Fibroblast of mammary gland (primary cell): Measurements from ENCODE around the gene ARMC10.

Source experiments
- DNase-seq: peaks from one replicate; pipeline ENCODE4 v3.0.0-alpha.2; 2010; ENCODE audit warnings: low read depth
- H3K4me3 ChIP-seq: 2 replicates; pipeline ENCODE4 v1.5.1; 2011; ENCODE audit warnings: low read depth, mild to moderate bottlenecking, low read length, moderate library complexity; ENCODE audit not compliant: control insufficient read depth
- TF ChIP-seq, protein P1 (sequence below): conservative IDR thresholded peaks from 2 replicates; pipeline ENCODE4 v1.5.1; 2011; ENCODE audit warnings: low read depth, low read length, inconsistent platforms; ENCODE audit not compliant: control insufficient read depth, insufficient read depth

The ARMC10 gene

DNA sequence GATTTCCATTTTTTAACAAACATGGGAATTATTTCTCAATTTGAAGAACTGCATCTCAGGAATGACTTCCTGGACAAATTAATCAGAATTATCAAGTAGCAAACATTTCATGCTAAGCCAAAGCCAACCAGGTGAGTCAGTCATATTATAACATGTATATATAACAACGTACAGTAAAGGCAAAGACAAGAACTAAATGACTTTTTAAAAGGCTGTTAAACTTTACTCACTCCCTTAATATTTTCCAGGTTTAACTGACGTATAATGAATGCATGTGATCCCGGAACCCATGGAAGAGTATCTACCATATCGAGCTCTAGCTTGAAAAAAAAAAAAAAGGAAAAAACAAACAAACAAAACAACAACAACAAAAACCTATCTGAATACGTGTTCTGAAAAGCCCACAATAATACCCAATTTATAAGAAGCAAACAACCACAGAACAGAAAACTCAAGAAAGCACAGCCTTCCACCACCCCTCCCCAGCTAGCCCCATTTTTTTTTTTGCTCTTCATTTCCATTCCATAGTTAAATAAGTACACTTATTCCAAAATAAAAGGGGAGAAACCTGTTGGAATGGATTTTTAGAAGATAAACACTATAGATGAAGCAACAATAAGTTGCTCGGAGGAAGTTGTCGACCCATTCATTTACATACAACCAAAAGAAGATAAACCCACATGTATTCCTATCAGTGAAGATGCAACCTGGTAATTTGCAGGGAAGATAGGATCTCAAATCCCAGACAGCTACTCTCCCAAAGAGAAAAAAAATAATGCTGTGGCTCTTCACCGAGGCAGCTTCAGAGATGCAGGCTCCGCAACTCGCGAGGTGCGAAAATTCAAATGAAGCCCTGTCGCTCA, 73.4 kb downstream of the ARMC10 start:
- TF ChIP-seq, protein P1, sequence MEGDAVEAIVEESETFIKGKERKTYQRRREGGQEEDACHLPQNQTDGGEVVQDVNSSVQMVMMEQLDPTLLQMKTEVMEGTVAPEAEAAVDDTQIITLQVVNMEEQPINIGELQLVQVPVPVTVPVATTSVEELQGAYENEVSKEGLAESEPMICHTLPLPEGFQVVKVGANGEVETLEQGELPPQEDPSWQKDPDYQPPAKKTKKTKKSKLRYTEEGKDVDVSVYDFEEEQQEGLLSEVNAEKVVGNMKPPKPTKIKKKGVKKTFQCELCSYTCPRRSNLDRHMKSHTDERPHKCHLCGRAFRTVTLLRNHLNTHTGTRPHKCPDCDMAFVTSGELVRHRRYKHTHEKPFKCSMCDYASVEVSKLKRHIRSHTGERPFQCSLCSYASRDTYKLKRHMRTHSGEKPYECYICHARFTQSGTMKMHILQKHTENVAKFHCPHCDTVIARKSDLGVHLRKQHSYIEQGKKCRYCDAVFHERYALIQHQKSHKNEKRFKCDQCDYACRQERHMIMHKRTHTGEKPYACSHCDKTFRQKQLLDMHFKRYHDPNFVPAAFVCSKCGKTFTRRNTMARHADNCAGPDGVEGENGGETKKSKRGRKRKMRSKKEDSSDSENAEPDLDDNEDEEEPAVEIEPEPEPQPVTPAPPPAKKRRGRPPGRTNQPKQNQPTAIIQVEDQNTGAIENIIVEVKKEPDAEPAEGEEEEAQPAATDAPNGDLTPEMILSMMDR: no peak
- peak; percentile 33 for DNase-seq
- H3K4me3 ChIP-seq: peak overlapping the region; percentile 72
